Measurements from ENCODE around the gene DTD1.

Gene DTD1

GRCh38 chr20:18729231-18729825 lies 141.5 kb downstream of the DTD1 start:
- Histone ChIP-seq H3K4me3 (ENCODE audit: severe bottlenecking) (no peak overlapping the region), H3K27ac (ENCODE audit: poor library complexity, severe bottlenecking) (no peak overlapping the region), H3K27me3 (ENCODE audit: insufficient read depth, poor library complexity, severe bottlenecking) (no peaks in the 10 kb centered on the region), H3K4me1 (ENCODE audit: insufficient read depth, poor library complexity, severe bottlenecking) (no peaks in the 10 kb centered on the region), H3K36me3 (ENCODE audit: low read depth) (no peaks in the 10 kb centered on the region), H3K9me3 (ENCODE audit: severe bottlenecking) (no peaks in the 10 kb centered on the region)
- DNase-seq (ENCODE audit: low spot score) (no peak), ATAC-seq (ENCODE audit: low read depth) (no peak)
- TF ChIP-seq, protein P1, sequence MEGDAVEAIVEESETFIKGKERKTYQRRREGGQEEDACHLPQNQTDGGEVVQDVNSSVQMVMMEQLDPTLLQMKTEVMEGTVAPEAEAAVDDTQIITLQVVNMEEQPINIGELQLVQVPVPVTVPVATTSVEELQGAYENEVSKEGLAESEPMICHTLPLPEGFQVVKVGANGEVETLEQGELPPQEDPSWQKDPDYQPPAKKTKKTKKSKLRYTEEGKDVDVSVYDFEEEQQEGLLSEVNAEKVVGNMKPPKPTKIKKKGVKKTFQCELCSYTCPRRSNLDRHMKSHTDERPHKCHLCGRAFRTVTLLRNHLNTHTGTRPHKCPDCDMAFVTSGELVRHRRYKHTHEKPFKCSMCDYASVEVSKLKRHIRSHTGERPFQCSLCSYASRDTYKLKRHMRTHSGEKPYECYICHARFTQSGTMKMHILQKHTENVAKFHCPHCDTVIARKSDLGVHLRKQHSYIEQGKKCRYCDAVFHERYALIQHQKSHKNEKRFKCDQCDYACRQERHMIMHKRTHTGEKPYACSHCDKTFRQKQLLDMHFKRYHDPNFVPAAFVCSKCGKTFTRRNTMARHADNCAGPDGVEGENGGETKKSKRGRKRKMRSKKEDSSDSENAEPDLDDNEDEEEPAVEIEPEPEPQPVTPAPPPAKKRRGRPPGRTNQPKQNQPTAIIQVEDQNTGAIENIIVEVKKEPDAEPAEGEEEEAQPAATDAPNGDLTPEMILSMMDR (IDR thresholded peaks at IDR 0.05; ENCODE audit: poor library complexity, severe bottlenecking) = no peak

DNA sequence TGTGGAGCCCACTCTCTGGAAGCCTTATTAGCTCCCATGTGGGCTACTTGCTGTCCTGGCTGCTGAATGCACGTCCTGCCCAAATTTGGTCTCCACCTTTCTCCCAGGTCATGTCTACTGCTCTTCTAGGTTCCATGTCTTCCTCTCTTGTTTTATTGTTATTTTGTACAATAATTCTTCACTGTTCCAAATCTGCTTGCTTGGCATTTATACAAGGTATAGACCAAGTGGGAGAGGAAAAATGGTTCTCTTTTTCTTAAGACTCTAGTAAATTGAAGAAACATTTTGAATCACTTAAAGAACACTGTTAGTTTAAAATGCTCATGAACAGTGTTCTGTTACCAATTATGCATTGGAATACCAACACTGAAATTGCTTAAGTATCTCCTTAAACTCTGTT lies 144.1 kb downstream of the DTD1 start:
- Histone ChIP-seq H3K27me3 (ENCODE audit: insufficient read depth, poor library complexity, severe bottlenecking) (no peaks in the 10 kb centered on the region), H3K4me1 (ENCODE audit: insufficient read depth, poor library complexity, severe bottlenecking) (no peaks in the 10 kb centered on the region), H3K4me3 (ENCODE audit: severe bottlenecking) (no peak overlapping the region), H3K27ac (ENCODE audit: poor library complexity, severe bottlenecking) (no peak overlapping the region), H3K9me3 (ENCODE audit: severe bottlenecking) (no peaks in the 10 kb centered on the region), H3K36me3 (ENCODE audit: low read depth) (no peaks in the 10 kb centered on the region)
- TF ChIP-seq, protein P1 (IDR thresholded peaks at IDR 0.05; ENCODE audit: poor library complexity, severe bottlenecking) = no peak
- no peak for ATAC-seq (ENCODE audit: low read depth)
- no peak for DNase-seq (ENCODE audit: low spot score)

DNA sequence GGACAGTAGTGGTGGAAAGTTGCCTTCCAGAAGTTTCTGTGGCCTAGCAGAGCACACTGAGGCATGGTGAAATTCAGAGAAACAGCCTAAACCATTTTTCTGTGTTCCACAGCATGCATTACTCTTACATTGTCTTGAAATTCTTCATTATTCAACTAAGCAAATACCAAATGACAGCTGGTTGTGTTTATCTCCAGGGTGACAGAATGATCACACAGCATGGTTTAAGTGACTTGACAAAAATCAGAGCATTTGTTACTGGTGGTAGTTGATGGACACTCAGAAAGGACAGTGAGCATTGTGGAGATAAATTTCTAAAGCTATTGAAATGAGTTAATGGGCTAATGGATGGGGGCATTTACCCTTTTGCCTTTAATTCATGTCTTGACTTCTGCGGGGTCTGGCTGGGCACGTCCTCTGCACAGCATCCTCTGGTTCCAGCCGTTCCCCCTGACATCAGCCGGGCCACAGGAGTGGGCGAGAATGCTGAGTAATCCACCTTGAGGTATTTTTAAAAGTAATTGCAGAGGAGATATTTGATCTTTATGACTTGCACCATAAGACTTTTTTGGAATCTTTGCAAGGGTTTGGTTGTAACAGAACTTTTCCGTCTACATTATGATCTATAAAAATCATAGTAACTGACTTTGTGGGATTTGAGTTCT lies 146.8 kb downstream of the DTD1 start:
- ATAC-seq (ENCODE audit: low read depth) = no peak
- Histone ChIP-seq H3K27me3 (ENCODE audit: insufficient read depth, poor library complexity, severe bottlenecking) (no peaks in the 10 kb centered on the region), H3K9me3 (ENCODE audit: severe bottlenecking) (no peaks in the 10 kb centered on the region), H3K4me3 (ENCODE audit: severe bottlenecking) (no peak overlapping the region), H3K36me3 (ENCODE audit: low read depth) (no peaks in the 10 kb centered on the region), H3K4me1 (ENCODE audit: insufficient read depth, poor library complexity, severe bottlenecking) (no peaks in the 10 kb centered on the region), H3K27ac (ENCODE audit: poor library complexity, severe bottlenecking) (no peak overlapping the region)
- DNase-seq (ENCODE audit: low spot score) = no peak
- TF ChIP-seq, protein P1 (IDR thresholded peaks at IDR 0.05; ENCODE audit: poor library complexity, severe bottlenecking) = no peak

DNA sequence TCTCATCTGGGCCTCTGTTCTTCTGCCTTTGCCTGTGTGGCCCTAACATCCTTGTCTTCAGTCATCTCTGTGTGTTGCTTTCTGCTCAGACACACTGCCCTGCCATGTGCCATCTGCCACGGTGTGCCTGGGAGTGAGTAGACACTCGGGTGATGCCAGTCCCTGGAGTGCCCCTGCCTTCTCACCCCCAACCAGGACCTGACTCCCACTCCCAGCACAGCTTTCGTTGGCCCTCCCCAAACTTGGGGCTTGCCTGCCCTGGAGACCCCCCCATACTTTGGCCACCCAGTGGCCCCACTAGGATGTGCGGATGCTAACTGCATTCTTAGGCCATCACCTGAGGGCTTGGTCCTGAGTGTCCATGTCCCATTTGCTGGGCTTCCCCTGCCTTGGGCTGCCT lies 149.3 kb downstream of the DTD1 start:
- ATAC-seq (ENCODE audit: low read depth) (no peak), DNase-seq (ENCODE audit: low spot score) (no peak)
- TF ChIP-seq, protein P1 (IDR thresholded peaks at IDR 0.05; ENCODE audit: poor library complexity, severe bottlenecking) = no peak
- no peak overlapping the region for H3K4me3 ChIP-seq (ENCODE audit: severe bottlenecking)
- H3K9me3 ChIP-seq (ENCODE audit: severe bottlenecking) = no peaks in the 10 kb centered on the region
- no peaks in the 10 kb centered on the region for H3K27me3 ChIP-seq (ENCODE audit: insufficient read depth, poor library complexity, severe bottlenecking)
- no peaks in the 10 kb centered on the region for H3K36me3 ChIP-seq (ENCODE audit: low read depth)
- H3K27ac ChIP-seq (ENCODE audit: poor library complexity, severe bottlenecking) = no peak overlapping the region
- no peaks in the 10 kb centered on the region for H3K4me1 ChIP-seq (ENCODE audit: insufficient read depth, poor library complexity, severe bottlenecking)

DNA sequence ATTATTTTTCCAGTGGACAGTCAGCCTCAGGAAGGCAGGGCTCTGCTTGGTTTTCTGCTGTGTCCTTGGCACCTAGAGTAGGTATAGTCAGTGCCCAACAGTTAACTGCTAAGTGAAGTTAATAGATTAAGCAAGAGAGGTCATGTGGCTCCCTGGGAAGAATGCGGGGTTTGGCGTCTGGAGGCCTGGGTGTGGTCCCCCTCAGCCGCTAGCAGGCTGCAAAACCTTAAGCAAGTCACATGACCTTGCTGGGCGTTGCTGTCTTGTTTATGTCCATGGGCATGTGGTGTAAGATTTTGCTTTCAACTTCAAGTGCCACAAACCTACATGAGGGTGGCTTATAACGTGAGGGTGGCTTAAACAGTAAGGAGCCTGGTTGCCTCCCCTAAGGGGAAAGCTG lies 150.2 kb downstream of the DTD1 start:
- TF ChIP-seq, protein P1 (IDR thresholded peaks at IDR 0.05; ENCODE audit: poor library complexity, severe bottlenecking) = no peak
- H3K9me3 ChIP-seq (ENCODE audit: severe bottlenecking) = no peaks in the 10 kb centered on the region
- no peaks in the 10 kb centered on the region for H3K4me1 ChIP-seq (ENCODE audit: insufficient read depth, poor library complexity, severe bottlenecking)
- H3K27me3 ChIP-seq (ENCODE audit: insufficient read depth, poor library complexity, severe bottlenecking) = no peaks in the 10 kb centered on the region
- no peak for DNase-seq (ENCODE audit: low spot score)
- no peak overlapping the region for H3K4me3 ChIP-seq (ENCODE audit: severe bottlenecking)
- H3K27ac ChIP-seq (ENCODE audit: poor library complexity, severe bottlenecking) = no peak overlapping the region
- ATAC-seq (ENCODE audit: low read depth) = peak; percentile 52; the same call in 2 of the 3 replicates
- no peaks in the 10 kb centered on the region for H3K36me3 ChIP-seq (ENCODE audit: low read depth)
